SIG-M5 (cell line): ENCODE results near the gene HASPIN.
"Not testable (repeated sequence)": the region's sequence is repeated elsewhere in the genome, so short reads cannot be mapped to it uniquely, and the experiment has no call there.

Experiments used
- DNase-seq: peaks from one replicate; lab custom pipeline; 2025; lab: John Stamatoyannopoulos, UW

Gene HASPIN

DNA sequence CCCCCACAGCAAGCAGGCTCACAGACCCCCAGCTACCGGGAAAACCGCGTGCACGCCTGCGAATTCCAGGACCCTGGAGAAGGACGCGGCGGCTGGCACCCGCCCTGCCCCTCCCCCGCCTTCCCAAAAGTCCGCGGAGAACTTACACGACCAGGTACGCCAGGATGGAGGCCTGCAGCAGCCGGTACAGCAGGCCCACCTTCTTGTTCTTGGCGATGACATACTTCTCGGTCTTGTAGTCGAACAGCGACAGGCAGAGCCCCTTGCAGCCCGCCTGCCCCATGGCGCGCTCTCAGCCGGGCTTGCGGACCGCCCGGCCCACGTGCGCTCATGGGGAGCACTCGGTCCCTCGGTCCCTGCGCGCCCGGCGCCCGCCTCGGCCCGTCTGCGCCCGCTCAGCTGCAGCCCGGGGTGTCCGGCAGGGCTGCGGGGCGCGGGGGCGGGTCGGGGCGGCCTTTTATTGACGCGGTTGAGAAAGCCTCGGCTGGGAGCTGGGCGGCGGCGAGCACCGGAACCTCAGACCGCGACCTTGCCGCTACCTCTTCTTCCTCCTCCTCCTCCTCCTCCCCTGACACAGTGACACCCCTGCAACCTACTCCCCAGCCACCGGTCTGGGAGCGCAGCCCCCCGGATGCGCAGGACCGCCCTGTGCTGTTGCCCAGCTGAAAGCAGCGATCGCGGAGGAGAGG is 27.8 kb upstream of the HASPIN start, which contains the start of gene P2RX5:
Gene P2RX5, minus strand, starts transcription at position 433 of the 689 bp plus-strand sequence. Its CDS starts 150 bp downstream, at position 283.
- DNase-seq = no peak

DNA sequence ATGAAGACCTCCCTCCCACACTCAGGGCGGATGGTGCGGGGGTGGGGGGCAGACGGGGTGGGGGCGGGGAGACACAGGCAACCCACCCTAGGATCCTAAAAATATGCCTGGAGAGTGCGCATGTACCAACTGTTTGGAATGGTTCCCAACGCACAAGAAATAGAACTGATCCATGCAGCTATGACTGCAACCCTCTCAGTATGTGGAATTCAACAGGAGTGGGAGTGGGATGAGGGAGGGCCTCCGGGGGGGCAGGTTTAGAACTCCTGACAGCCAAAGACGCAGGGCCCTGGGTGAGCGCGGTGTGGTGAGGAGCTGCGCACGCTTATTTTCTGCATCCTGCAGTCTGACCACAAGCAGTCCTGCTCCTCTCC is 26.6 kb upstream of the HASPIN start:
- DNase-seq = no peak

DNA sequence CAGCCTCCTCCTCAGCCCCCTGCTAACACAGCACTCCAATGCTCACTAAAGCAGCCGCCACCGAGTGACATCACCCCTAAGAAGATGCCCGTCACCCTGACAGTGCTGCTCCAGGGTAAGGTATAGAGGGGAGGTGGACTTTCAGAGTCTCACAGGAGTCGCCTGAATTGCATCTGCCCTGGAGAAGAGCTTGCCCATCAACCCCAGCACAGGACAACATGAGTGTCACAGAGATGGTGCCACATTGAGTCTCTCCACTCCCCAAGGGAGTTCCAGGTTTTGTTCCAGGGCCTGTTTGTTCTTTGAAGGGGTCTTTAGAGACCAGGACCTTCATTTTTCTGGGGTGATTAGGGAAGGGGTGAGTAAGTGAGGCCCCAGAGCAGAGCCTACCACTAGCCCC is 25.6 kb upstream of the HASPIN start:
- no peak for DNase-seq

DNA sequence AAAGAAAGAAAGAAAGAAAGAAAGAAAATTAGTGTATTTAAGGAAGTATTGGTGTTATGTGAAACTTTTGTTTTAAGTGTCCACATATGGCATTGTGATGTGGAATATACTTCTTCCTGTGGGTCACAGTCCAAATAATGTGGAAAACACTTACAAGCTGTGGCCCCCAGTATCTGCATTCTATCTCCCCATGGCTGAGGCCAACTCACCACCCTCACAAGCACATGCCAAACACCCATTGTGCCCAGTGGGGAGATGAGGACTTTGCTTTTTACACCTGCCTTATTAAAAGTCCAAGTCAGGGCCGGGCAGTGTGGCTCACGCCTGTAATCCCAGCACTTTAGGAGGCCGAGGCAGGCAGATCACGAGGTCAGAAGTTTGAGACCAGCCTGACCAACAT is 23.8 kb upstream of the HASPIN start:
- no peak for DNase-seq

DNA sequence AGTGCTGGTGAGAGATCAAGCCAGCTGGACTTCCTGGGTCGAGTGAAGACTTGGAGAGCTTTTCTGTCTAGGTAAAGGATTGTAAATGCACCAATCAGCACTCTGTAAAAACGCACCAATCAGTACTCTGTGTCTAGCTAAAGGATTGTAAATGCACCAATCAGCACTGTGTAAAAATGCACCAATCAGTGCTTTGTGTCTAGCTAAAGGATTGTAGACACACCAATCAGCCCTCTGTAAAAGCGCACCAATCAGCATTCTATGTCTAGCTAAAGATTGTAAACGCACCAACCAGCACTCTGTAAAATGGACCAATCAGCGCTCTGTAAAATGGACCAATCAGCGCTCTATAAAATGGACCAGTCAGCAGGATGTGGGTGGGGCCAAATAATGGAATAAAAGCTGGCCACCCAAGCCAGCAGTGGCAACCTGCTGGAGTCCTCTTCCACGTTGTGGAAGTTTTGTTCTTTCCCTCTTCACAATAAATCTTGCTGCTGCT is 21.6 kb upstream of the HASPIN start:
- DNase-seq = not testable (repeated sequence)

DNA sequence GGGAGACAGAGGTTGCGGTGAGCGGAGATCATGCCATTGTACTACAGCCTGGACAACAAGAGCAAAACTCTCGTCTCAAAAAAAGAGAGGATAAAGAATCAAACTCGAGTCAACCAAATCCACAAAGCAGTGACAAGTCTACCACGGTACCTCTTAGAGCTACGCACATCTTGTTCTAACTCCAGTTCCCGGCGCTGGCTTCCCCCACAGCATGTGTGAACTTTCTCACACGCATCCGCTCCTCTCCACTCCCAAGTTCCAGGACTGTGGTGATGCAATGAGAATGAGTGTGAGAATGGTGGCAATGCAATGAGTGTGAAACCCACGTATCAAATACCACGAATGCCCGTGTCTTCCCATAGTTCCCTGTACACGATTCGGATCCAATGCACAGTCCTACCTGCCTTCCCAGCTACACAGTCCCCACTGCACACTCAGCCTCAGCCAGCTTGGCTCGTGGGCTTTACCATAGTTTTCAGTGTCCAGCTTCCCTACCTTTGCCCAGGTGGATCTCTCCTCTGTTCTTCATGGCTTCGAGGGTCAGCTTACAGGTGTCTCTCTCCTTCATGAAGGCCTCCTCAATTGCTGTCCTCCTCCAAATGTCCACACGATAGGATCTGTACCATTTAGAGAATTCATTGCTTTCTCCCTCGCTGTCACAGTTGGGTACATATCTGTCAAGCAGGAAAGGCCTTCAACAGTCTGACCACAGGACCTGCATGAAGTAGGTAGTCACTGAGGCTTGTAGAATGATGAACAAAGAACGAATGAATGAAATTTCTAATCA is 18.6 kb upstream of the HASPIN start:
- no peak for DNase-seq

DNA sequence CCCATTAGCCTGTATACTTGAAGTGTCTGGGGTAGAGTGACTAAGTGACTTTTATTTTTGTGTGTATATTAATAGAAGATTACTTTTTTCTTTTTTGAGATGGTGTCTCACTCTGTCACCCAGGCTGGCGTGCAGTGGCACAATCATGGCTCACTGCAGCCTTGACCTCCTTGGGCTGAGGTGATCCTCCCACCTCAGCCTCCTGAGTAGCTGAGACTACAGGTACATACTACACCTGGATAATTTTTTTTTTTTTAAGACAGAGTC is 18.1 kb upstream of the HASPIN start:
- DNase-seq = not testable (repeated sequence)

DNA sequence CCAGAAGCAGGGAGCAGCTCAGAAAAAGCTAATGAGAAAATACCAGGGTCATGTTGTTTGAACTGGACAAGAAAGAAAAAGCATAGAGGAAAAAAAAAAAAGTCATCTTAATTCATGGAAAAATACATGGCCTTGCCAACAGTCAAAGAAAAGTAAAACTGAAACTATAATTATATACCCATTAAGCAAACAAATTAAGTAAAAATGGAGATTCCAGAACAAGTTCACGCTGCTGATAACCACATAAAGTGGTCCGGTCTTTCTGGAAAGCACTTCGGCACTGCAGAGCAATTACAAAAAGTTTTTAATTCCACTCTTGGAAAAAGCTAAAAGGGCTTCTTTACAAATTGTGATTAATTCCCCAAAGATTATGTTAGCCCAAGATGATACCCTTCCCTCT is 15.3 kb upstream of the HASPIN start:
- DNase-seq = no peak

DNA sequence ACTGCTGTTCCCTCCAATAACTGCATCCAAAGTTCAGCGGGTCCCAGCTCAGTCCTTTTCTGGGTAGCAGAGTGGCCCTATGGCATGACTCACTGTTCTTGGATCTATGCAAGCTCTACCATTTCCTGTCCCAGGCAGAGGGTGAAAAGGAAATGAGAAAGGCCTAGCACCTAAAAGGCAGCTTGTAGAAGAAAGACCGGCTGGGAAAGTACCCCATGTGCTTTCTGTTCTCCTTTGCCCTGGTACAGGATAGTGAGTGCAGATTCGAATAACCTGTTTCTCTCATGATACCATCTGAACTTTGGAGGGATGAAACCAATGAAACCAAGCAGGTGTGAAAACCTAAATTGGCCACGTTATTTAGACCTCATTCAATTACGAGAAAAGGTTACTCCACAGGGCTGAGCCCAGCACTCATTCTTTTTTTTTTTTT is 12.7 kb upstream of the HASPIN start:
- DNase-seq = peak; percentile 30

DNA sequence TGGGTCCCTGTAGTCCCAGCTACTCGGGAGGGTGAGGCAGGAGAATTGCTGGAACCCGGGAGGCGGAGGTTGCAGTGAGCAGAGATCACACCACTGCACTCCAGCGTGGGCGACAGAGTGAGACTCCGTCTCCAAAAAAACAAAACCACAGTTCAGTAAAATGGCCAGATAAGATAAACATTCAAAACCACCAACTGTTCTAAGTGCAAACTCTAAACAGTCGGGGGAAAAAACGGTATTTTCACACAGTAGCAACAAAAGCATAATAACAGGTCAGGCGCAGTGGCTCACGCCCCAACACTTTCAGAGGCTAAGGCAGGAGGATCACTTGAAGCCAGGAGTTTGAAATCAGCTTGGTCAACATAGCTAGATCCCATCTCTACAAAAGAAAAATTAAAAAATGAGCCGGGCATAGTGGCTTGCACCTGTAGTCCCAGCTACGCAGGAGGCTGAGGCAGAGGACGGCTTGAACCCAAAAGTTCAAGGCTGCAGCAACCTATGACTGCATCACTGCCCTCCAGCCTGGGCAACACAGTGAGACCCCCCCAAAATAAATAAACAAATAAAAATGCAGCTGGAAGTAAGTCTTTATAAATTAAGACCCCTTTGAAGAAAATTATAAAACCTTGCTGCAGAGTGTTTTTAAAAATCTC is 10.8 kb upstream of the HASPIN start:
- DNase-seq = no peak

DNA sequence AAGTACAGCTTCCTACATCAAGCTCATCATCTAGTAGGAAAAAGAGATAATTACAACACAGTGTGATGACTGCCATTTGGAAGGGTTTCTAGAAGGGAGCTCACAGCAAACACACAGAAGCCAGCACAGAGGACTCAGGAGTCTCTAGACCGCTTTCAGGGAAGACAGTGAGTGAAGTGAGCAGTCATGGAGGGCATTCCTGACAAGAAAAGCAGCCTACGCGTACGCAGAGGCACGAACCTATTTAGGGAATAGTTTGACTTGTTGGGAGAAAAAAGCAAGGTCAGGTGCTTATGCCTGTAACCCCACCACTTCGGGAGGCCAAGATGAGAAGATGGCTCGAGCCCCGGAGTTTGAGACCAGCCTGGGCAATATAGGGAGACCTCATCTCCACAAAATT is 8.4 kb upstream of the HASPIN start:
- no peak for DNase-seq

DNA sequence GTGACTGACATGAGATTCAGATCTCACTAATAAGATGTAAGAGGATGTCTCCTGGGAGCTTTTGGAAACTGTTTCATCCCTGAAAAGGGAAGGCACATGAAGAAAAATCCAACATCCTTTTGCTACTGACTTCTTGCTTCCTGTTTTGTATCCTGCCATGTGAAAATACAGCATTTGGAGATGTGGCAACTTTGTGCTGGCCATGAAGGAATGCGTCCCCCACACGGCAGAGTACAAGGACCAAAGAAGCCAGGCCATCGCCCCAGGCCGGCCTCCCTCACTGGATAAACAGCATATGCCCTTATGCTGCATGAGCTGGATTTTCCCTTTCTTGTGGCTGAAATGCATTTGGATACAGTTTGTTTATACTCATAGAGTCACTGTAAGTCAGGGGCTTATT is 5.5 kb upstream of the HASPIN start:
- DNase-seq = no peak

DNA sequence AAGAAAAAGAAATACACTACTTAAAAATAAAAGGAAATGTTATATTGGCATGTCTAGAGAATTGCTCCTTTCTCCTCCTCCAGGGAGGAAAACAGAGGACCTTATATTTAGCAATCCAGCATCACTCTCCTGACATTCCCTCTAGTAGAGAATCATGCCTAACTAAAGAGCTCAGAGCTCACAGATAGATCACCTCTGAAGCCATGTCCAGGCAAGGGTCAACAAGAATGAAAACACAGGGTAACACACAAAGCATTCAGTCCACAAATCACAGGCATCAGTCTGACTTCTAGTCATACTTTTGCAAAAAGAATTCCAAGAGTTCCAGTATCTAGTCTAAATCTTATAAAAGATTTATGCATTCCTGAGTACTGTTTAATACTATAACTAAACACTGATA is 4.4 kb upstream of the HASPIN start:
- no peak for DNase-seq

DNA sequence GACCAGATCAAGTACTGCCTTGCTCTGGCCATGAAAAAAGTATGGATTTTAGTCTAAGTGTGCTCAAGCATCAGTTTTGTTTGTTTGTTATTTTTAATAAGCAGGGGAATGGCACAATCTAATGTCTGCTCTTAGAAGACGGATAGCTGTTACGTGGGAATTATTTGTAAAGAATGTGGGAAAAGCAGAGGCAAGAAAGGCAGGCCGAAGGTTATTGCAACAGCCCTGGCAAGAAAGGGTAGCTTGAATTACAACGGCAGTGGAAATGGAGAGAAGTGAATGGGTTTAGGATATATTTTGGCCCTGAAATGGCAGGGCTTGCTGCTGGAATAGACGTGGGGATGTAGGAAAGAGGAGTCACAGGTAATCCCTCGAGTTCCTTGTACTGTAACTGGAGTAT is 987 bp upstream of the HASPIN start:
- no peak for DNase-seq

DNA sequence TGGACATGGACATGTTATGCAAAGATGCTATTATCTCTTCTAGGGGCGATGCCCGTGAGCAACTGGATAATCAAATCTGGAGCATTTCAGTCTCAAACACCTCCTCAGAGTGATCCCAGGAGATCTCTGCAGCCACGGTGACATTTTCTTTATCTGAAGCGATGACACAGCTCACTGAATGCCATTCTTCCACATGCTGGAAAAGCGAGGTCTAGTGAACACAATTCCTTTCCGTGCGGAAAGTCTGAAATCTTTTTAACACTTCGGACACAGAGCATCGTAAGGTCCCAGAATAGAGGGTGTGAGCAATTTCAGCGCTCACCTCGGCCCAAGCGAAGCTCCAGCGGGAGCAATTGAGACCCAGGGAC is 531 bp upstream of the HASPIN start:
- no peak for DNase-seq

DNA sequence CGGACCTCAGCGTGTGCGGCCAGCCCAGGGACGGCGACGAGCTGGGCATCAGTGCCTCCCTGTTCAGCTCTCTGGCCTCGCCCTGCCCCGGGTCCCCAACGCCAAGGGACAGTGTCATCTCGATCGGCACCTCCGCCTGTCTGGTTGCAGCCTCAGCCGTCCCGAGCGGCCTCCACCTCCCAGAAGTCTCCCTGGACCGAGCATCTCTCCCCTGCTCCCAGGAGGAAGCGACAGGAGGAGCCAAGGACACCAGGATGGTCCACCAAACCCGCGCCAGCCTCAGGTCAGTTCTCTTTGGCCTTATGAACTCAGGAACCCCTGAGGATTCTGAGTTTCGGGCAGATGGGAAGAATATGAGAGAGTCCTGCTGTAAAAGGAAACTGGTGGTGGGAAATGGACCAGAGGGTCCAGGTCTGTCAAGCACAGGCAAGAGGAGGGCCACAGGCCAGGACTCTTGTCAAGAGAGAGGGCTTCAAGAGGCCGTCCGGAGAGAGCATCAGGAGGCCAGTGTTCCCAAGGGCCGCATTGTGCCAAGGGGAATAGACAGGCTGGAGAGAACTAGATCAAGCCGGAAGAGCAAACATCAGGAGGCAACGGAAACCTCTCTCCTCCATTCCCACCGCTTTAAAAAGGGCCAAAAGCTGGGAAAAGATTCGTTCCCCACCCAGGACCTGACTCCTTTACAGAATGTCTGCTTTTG is 825 bp downstream of the HASPIN start:
- DNase-seq = no peak

DNA sequence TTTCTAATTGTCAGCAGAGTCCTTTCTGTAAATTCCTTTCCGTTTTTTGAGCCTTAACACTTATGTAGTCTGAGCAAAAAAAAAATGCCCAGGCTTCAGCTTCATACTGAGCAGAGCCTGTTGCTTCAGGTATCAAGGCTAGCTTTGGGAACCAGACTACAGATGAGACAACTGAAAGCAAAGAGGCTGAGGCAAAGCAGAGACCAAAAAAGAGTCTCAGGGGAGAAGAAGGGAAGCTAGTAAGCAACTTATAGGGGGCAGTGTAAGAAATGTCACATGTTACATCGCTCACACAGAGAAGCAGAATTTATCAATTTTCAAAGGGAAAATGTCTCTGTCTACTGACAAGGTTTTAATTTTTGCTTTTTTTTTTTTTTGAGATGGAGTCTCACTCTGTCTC is 3.3 kb downstream of the HASPIN start:
- DNase-seq = no peak

DNA sequence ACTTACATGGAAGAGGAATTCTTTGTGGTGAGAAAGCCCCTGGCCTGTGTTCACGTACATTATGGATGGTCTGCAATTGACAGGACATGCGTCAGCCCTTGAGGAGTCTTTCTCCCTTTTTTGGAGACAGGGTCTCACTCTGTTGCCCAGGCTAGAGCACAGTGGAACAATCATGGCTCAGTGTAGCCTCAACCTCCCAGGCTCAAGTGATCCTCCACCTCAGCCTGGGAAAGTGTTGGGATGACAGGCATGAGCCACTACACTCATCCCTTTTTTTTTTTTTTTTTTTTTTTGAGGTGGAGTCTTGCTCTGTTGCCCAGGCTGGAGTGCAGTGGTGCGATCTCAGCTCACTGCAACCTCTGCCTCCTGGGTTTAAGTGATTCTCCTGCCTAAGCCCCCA is 4.4 kb downstream of the HASPIN start:
- DNase-seq = not testable (repeated sequence)

DNA sequence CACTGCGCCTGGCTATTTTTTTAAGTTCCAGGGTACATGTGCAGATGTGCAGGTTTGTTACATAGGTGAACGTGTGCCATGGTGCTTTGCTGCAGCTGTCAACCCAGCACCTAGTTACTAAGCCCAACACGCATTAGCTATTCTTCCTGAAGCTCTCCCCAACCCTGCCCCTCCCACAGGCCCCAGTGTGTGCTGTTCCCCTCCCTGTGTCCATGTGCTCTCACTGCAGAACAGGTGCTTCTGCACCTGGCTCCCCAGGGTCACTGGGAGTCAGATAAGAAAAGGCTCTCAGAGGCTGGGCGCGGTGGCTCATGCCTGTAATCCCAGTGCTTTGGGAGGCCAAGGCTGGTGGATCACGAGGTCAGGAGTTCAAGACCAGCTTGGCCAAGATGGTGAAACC is 6.2 kb downstream of the HASPIN start:
- DNase-seq = no peak

DNA sequence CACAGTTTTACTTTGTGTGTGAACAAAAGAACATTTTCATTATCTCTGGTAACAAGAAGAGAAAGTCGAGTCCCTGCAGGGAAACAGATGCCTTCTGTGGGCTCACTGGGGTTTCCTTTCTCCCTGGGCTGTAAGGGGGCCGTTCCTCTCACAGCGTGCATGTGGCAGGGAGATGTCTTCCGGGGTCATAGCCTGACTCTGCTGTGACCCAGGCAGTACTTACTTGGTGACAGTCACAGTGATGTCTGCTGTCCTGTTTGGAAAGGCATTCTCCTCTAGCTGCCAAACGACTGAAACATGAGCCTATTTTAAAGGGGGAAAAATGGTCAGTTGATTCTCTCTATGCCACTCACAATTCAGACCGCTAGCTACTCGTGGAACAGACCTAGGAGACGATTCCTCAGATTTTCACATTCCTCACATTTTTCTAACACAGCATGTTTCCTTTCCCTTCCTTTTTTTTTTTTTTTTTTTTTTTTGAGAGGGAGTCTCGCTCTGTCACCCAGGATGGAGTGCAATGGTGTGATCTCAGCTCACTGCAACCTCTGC is 7.3 kb downstream of the HASPIN start:
- no peak for DNase-seq

DNA sequence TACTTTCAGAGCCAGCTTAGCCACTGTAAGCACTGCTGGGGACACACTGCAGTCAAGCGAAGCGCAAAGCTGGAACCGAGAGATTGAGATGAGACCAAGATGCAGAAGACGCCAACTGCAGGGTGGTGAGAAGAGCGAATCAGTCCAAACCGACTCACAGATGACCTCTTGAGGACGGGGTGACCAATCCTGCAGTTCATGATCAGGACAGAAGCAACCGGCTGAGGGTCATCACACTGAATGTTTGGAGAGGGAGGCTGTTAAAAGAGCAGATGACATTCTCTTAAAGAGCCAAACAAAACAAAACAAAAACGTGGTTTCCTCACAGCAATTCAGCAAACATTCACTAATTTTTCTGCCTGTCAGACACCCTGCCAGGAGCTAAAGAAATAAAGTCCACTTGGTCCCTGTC is 8.5 kb downstream of the HASPIN start:
- no peak for DNase-seq

DNA sequence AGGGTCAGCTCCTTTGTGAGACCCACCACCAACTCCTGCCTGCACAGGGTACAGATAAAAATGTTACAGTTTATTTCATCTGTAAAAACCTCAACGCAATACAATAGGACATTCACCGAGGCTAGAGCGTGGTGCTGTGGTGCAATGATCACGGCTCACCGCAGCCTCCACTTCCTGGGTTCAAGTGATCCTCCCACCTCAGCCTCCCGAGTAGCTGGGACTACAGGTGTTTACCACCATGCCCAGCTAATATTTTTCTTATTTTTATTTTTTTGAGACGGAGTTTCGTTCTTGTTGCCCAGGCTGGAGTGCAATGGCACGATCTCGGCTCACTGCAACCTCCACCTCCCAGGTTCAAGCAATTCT is 11.2 kb downstream of the HASPIN start:
- DNase-seq = not testable (repeated sequence)
